A375 (cell line): ENCODE measurements around the gene RIT1. TPM values are rescaled to one million over a fixed set of nuclear protein-coding genes. Genes with fewer than 3 reads are reported as not detected.

Experiments used
- small RNA-seq: library from RNA; depleted of rRNA; stranded (forward); fragments of <200 nt; gene quantifications from one replicate; pipeline ENCODE3, GENCODE V24; 2014
- total RNA-seq: library from RNA; depleted of rRNA; stranded (reverse); fragments of >200 nt; shearing (Covaris generic); gene quantifications from 2 replicates; pipeline ENCODE4 v1.2.3, GENCODE V29; 2014; rRNA removed

Gene RIT1
- total RNA-seq: 19.9 and 22.4 TPM in 2 replicates

GRCh38 chr1:155911156-155912055, at the start of gene RIT1:
RIT1 (minus strand) TSS chr1:155911349; CDS start chr1:155910761, 588 bp downstream.

GRCh38 chr1:155940993-155941844, 30.1 kb upstream of the RIT1 start, which contains the start of gene RXFP4:
RXFP4 (plus strand) TSS chr1:155941638; CDS start chr1:155941710, 72 bp downstream.

GRCh38 chr1:155934097-155934935, 23.2 kb upstream of the RIT1 start, which contains the start of gene KHDC4:
KHDC4 (minus strand) TSS chr1:155934413; CDS start chr1:155934373, 40 bp downstream.

GRCh38 chr1:155859234-155859829, 51.8 kb downstream of the RIT1 start, which contains the start of gene SYT11:
SYT11 (plus strand) TSS chr1:155859567; CDS start chr1:155859762, 195 bp downstream.

GRCh38 chr1:155856975-155857930, 53.9 kb downstream of the RIT1 start, which contains the start of gene GON4L:
GON4L (minus strand) TSS chr1:155857214; CDS start chr1:155853780, 3,434 bp downstream.

Small RNAs within 50 kb of the gene (small RNA-seq; reads per million reads assigned to genes)
- not detected for gene MIR6738
- gene RF00015: not detected
- gene SCARNA4: not detected
- 16.3 reads per million, percentile 91 among the genes with 10 or more reads in this experiment for gene SNORA80E

Other genes starting within 250 kb of the RIT1 start
- 41.3 and 56.7 TPM in 2 replicates for gene YY1AP1, start 222.6 kb downstream of the RIT1 start, total RNA-seq
- gene DAP3, start 222.3 kb downstream of the RIT1 start, total RNA-seq: 123 and 146 TPM in 2 replicates
- gene GON4L, start 54.1 kb downstream of the RIT1 start, total RNA-seq: 32.1 and 35.3 TPM in 2 replicates
- 18.9 and 20.1 TPM in 2 replicates for gene SYT11, start 51.8 kb downstream of the RIT1 start, total RNA-seq
- gene KHDC4, start 23.1 kb upstream of the RIT1 start, total RNA-seq: 72.3 and 110 TPM in 2 replicates
- gene RXFP4, start 30.3 kb upstream of the RIT1 start, total RNA-seq: not detected in 2 replicates
- gene ARHGEF2, start 67.2 kb upstream of the RIT1 start, total RNA-seq: 548 and 632 TPM in 2 replicates
- 411 and 444 TPM in 2 replicates for gene SSR2, start 109.6 kb upstream of the RIT1 start, total RNA-seq
- gene UBQLN4, start 142.4 kb upstream of the RIT1 start, total RNA-seq: 35.8 and 38.4 TPM in 2 replicates
- gene LAMTOR2, start 143.4 kb upstream of the RIT1 start, total RNA-seq: 104 and 106 TPM in 2 replicates
- not detected in 2 replicates for gene RAB25, start 149.8 kb upstream of the RIT1 start, total RNA-seq
- 6.8 and 11.9 TPM in 2 replicates for gene MEX3A, start 171.1 kb upstream of the RIT1 start, total RNA-seq
- gene LMNA, start 203.4 kb upstream of the RIT1 start, total RNA-seq: 1,986 and 2,053 TPM in 2 replicates
- gene SEMA4A, start 242.2 kb upstream of the RIT1 start, total RNA-seq: 0.11 and 0.29 TPM in 2 replicates